HG02885 (cell line): Measurements from ENCODE around the gene YIPF3.
A peak's percentile ranks its signal among the peaks of the same experiment; 100 is the strongest.
"Not testable (repeated sequence)": the region's sequence is repeated elsewhere in the genome, so short reads cannot be mapped to it uniquely, and the experiment has no call there.

Experiments
- ATAC-seq: cut with Tn5 transposase; IDR thresholded peaks from one replicate; pipeline ENCODE4 v1.9.1; 2021; ENCODE audit warnings: mild to moderate bottlenecking; ENCODE audit not compliant: unreplicated experiment, poor library complexity

YIPF3 gene

GRCh38 chr6:43509984-43510826 lies 6.5 kb downstream of the YIPF3 start, which contains the start of gene LRRC73:
TSS of gene LRRC73 (minus strand) at chr6:43510346. CDS start at chr6:43509785, 561 bp downstream.
- peak; percentile 67 for ATAC-seq

GRCh38 chr6:43509142-43509983 lies 7.4 kb downstream of the YIPF3 start:
- peak; percentile 2 for ATAC-seq

- ATAC-seq, result no peak
Observed at GRCh38 chr6:43508481-43509141, 8.1 kb downstream of the YIPF3 start.

GRCh38 chr6:43506667-43507471 lies 9.9 kb downstream of the YIPF3 start:
- ATAC-seq, result no peak

GRCh38 chr6:43506171-43506570 lies 10.6 kb downstream of the YIPF3 start:
- ATAC-seq, result no peak

- no peak for ATAC-seq
Observed at GRCh38 chr6:43505718-43506117, 11.0 kb downstream of the YIPF3 start.

- ATAC-seq, result no peak
Observed at GRCh38 chr6:43504756-43505593, 11.8 kb downstream of the YIPF3 start.

GRCh38 chr6:43503443-43503842 lies 13.3 kb downstream of the YIPF3 start:
- ATAC-seq, result no peak

GRCh38 chr6:43502666-43503065 lies 14.1 kb downstream of the YIPF3 start:
- no peak for ATAC-seq

GRCh38 chr6:43500921-43501320 lies 15.8 kb downstream of the YIPF3 start:
- no peak for ATAC-seq

- no peak for ATAC-seq
Observed at GRCh38 chr6:43499028-43499815, 17.5 kb downstream of the YIPF3 start.

- ATAC-seq, result not testable (repeated sequence)
Observed at GRCh38 chr6:43498291-43498690, 18.4 kb downstream of the YIPF3 start.

GRCh38 chr6:43497689-43498088 lies 19.0 kb downstream of the YIPF3 start:
- no peak for ATAC-seq

- ATAC-seq, result no peak
Observed at GRCh38 chr6:43497129-43497396, 19.7 kb downstream of the YIPF3 start.

- ATAC-seq, result no peak
Observed at GRCh38 chr6:43496370-43497128, 20.2 kb downstream of the YIPF3 start.

- ATAC-seq, result no peak
Observed at GRCh38 chr6:43495409-43495941, 21.3 kb downstream of the YIPF3 start.

- ATAC-seq, result no peak
Observed at GRCh38 chr6:43494766-43495165, 22.0 kb downstream of the YIPF3 start.

GRCh38 chr6:43494321-43494720 lies 22.4 kb downstream of the YIPF3 start:
- ATAC-seq, result no peak
